Right lobe of liver (tissue), 6 donors: ENCODE data around the gene PRAMEF15. TPM values are rescaled to one million over a fixed set of nuclear protein-coding genes. Genes with fewer than 3 reads are reported as not detected.
"Not testable (repeated sequence)": the region's sequence is repeated elsewhere in the genome, so short reads cannot be mapped to it uniquely, and the experiment has no call there.

Experiments used
- ATAC-seq, 4 donors: fragments of 200-7000 bp; cut with Tn5 transposase; one replicate each; pipeline ENCODE4 v1.9.1; 2020; ENCODE audit warnings: mild to moderate bottlenecking in 4 of 4, moderate library complexity in 4 of 4
- DNase-seq, 3 donors: peaks; one replicate each; pipeline ENCODE4 v3.0.0-alpha.2; 2020
- H3K27ac ChIP-seq, 3 donors: fragments of 200-600 bp; one replicate each; pipeline ENCODE4 v1.8.0; 2022
- H3K27me3 ChIP-seq, 2 donors: fragments of 200-600 bp; one replicate each; pipeline ENCODE4 v1.8.0; 2022
- H3K36me3 ChIP-seq, 4 donors: fragments of 200-600 bp; sonication (generic) in 1 of 4; one replicate each; pipeline versions ENCODE4 v1.5.1 to v1.8.0; 2017 to 2022; ENCODE audit warnings: control low read depth in 1 of 4
- H3K4me1 ChIP-seq, 4 donors: fragments of 200-600 bp; sonication (generic) in 1 of 4; one replicate each; pipeline versions ENCODE4 v1.5.1 to v1.8.0; 2017 to 2022; ENCODE audit warnings: control low read depth in 1 of 4
- H3K4me3 ChIP-seq, 3 donors: fragments of 200-600 bp; one replicate each; pipeline ENCODE4 v1.8.0; 2022
- H3K9me3 ChIP-seq, 4 donors: fragments of 200-600 bp; sonication (generic) in 1 of 4; one replicate each; pipeline versions ENCODE4 v1.5.1 to v1.8.0; 2017 to 2022; ENCODE audit warnings: control low read depth in 1 of 4
- WGBS: methylation state at CpG from one replicate; pipeline ENCODE4 v1.1.6; 2018; ENCODE audit warnings: low coverage, low lambda C conversion rate; ENCODE audit not compliant: insufficient coverage; ENCODE audit errors: missing lambda C conversion rate; 5-methylcytosine and 5-hydroxymethylcytosine counted together
- intact Hi-C, 2 donors: fragments of 100-400 bp; cut with DNase I; formaldehyde crosslinking; loops; one replicate each; pipeline versions ENCODE4 v1.11.2 to v1.14.1; 2022
- small RNA-seq, 2 experiments: library from RNA; depleted of rRNA; stranded (forward); fragments of <200 nt; gene quantifications; one replicate each; pipeline ENCODE3, GENCODE V24; 2016
- total RNA-seq, 6 experiments: library from RNA; depleted of rRNA in 2 of 6; stranded (reverse); fragments of >200 nt in 2 of 6; fragmentation: NEBNext Ultra II Directional in 3 of 6; extraction: Animal tissue kit (Norgen Biotek cat#: 25700) in 3 of 6; gene quantifications; one replicate each; pipeline versions ENCODE4 v1.1.0 to v1.2.4, GENCODE V29; 2016 to 2023
- TF ChIP-seq, protein P1 (sequence below), 4 donors: fragments of 200-600 bp in 3 of 4; fragments of 450-650 bp in 1 of 4; IDR thresholded peaks; one replicate each; pipeline versions ENCODE4 v1.5.1 to v1.8.0; 2016 to 2022; ENCODE audit warnings: antibody characterized with exemption in 4 of 4, mild to moderate bottlenecking in 2 of 4
- donor health status: DM: no; HTN: yes; CAD: no.
- donor health status: DM: no; HTN: no; CAD: no.
- donor health status: DM: no; HTN: no; CAD: no.
- donor health status: DM: no; HTN: yes; CAD: no.
- donor health status: DM: no; HTN: yes; CAD: no.

PRAMEF15 gene
- total RNA-seq, 6 experiments from 2014 or later: not detected

DNA sequence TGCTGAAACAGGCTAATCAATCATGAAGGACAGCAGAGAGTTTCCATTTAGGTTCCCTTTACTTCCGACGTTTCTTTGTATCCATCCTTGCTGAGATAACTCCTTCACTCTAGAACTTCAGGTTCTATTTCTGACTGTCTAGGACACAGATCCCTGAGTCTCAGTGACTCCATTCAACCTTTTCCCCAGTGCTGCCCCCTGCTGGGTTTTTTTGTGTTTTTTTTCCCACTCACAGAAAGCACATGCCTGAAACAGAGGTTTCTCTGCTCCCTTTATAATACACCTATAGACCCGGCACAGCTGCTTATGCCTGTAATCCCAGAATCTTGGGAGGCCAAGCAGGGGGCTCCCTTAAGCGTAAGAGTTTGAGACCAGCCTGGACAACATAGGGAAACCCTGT lies 53.2 kb downstream of the PRAMEF15 start:
- H3K9me3 ChIP-seq, H3K27ac ChIP-seq, H3K27me3 ChIP-seq, H3K36me3 ChIP-seq, H3K4me3 ChIP-seq, H3K4me1 ChIP-seq, DNase-seq, intact Hi-C loops: not testable (repeated sequence)
- peak in 3 of 4 donors; percentile 22 to 47 (median 47) for ATAC-seq
- TF ChIP-seq, protein P1, sequence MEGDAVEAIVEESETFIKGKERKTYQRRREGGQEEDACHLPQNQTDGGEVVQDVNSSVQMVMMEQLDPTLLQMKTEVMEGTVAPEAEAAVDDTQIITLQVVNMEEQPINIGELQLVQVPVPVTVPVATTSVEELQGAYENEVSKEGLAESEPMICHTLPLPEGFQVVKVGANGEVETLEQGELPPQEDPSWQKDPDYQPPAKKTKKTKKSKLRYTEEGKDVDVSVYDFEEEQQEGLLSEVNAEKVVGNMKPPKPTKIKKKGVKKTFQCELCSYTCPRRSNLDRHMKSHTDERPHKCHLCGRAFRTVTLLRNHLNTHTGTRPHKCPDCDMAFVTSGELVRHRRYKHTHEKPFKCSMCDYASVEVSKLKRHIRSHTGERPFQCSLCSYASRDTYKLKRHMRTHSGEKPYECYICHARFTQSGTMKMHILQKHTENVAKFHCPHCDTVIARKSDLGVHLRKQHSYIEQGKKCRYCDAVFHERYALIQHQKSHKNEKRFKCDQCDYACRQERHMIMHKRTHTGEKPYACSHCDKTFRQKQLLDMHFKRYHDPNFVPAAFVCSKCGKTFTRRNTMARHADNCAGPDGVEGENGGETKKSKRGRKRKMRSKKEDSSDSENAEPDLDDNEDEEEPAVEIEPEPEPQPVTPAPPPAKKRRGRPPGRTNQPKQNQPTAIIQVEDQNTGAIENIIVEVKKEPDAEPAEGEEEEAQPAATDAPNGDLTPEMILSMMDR (IDR thresholded peaks at IDR 0.05): peak in 3 of 4 donors; percentile 12 to 39 (median 27)
- WGBS: 47% methylated on average over 3 of the region's 4 CpGs

Small RNAs within 50 kb of the gene (small RNA-seq; reads per million reads assigned to genes)
- gene RNU6-771P: 0 reads per million in 2 experiments

Other genes starting within 250 kb of the PRAMEF15 start
- not detected for gene PRAMEF25, start 244.8 kb upstream of the PRAMEF15 start, total RNA-seq
- gene HNRNPCL2, start 198.7 kb upstream of the PRAMEF15 start, total RNA-seq: not detected
- not detected for gene PRAMEF26, start 159.6 kb upstream of the PRAMEF15 start, total RNA-seq
- not detected for gene HNRNPCL4, start 149.9 kb upstream of the PRAMEF15 start, total RNA-seq
- gene PRAMEF9, start 143.7 kb upstream of the PRAMEF15 start, total RNA-seq: not detected
- not detected for gene PRAMEF13, start 114.2 kb upstream of the PRAMEF15 start, total RNA-seq
- not detected for gene PRAMEF18, start 89.4 kb upstream of the PRAMEF15 start, total RNA-seq
- not detected for gene PRAMEF5, start 61.4 kb upstream of the PRAMEF15 start, total RNA-seq
- gene PRAMEF8, start 30.4 kb upstream of the PRAMEF15 start, total RNA-seq: under 1 TPM in 1 of 6 experiments, not detected in 5; 0.49 TPM
- gene PRAMEF33, start 12.0 kb upstream of the PRAMEF15 start, total RNA-seq: 1 to 10 TPM in 2 of 6 experiments, under 1 TPM in 2, not detected in 2; 0.13 to 6.0 (median 1.8) TPM
- gene PRAMEF14, start 31.6 kb downstream of the PRAMEF15 start, total RNA-seq: not detected
- gene PRAMEF19, start 56.4 kb downstream of the PRAMEF15 start, total RNA-seq: not detected
- gene PRAMEF17, start 74.1 kb downstream of the PRAMEF15 start, total RNA-seq: not detected
- not detected for gene PRAMEF20, start 94.9 kb downstream of the PRAMEF15 start, total RNA-seq
- not detected for gene LRRC38, start 198.4 kb downstream of the PRAMEF15 start, total RNA-seq